GM23338 (cell line): ENCODE data around the gene KLKB1. TPM values are rescaled to one million over a fixed set of nuclear protein-coding genes. Genes with fewer than 3 reads are reported as not detected.

Source experiments
- ATAC-seq: fragments of 200-7000 bp; cut with Tn5 transposase; 3 replicates; pipeline ENCODE4 v1.9.1; 2020
- DNase-seq: peaks from one replicate; pipeline ENCODE4 v3.0.0-alpha.2; 2015; ENCODE audit warnings: low spot score
- H2AFZ ChIP-seq: fragments of 200-600 bp; sonication (generic); 2 replicates; pipeline ENCODE4 v1.8.0; 2016; ENCODE audit warnings: antibody characterized with exemption, mild to moderate bottlenecking, moderate library complexity
- H3F3A ChIP-seq: fragments of 200-600 bp; sonication (generic); replicated peaks from 2 replicates; pipeline ENCODE4 v1.8.0; 2017; ENCODE audit warnings: antibody characterized with exemption, mixed run types, low read depth
- H3K27ac ChIP-seq: fragments of 200-600 bp; sonication (generic); 2 replicates; pipeline ENCODE4 v1.6.1; 2016; ENCODE audit warnings: low read depth
- H3K27me3 ChIP-seq: fragments of 200-600 bp; sonication (generic); 2 replicates; pipeline ENCODE4 v1.8.0; 2016; ENCODE audit warnings: mild to moderate bottlenecking, mixed run types, moderate library complexity; ENCODE audit not compliant: insufficient read depth
- H3K36me3 ChIP-seq: fragments of 200-600 bp; sonication (generic); 2 replicates; pipeline ENCODE4 v1.8.0; 2016; ENCODE audit warnings: mild to moderate bottlenecking; ENCODE audit not compliant: insufficient read depth
- H3K4me1 ChIP-seq: fragments of 200-600 bp; sonication (generic); 2 replicates; pipeline ENCODE4 v1.8.0; 2016; ENCODE audit warnings: mild to moderate bottlenecking, moderate library complexity; ENCODE audit not compliant: insufficient read depth
- H3K4me2 ChIP-seq: fragments of 200-600 bp; sonication (generic); 2 replicates; pipeline ENCODE4 v1.7.1; 2017; ENCODE audit warnings: mixed run types
- H3K4me3 ChIP-seq: fragments of 200-600 bp; sonication (generic); 2 replicates; pipeline ENCODE4 v1.6.1; 2016; ENCODE audit warnings: mixed run types
- H3K79me2 ChIP-seq: fragments of 200-600 bp; sonication (generic); replicated peaks from 2 replicates; pipeline ENCODE4 v1.8.0; 2017; ENCODE audit warnings: mild to moderate bottlenecking; ENCODE audit not compliant: insufficient read depth
- H3K9me2 ChIP-seq: fragments of 200-600 bp; sonication (generic); 2 replicates; pipeline ENCODE4 v1.8.0; 2017; ENCODE audit not compliant: insufficient read depth
- H4K20me1 ChIP-seq: fragments of 200-600 bp; sonication (generic); replicated peaks from 2 replicates; pipeline ENCODE4 v1.8.0; 2017; ENCODE audit warnings: mild to moderate bottlenecking; ENCODE audit not compliant: insufficient read depth
- H3K27ac Mint-ChIP-seq: 2 replicates; pipeline ENCODE4 v1.8.0; 2020; ENCODE audit warnings: inconsistent platforms, mild to moderate bottlenecking, moderate library complexity, mixed read lengths
- H3K27me3 Mint-ChIP-seq: 3 replicates; pipeline ENCODE4 v1.8.0; 2022; ENCODE audit warnings: low read depth, mild to moderate bottlenecking, moderate library complexity, mixed read lengths, inconsistent platforms; ENCODE audit not compliant: insufficient read depth, poor library complexity
- H3K36me3 Mint-ChIP-seq: 3 replicates; pipeline ENCODE4 v1.8.0; 2021; ENCODE audit warnings: low read depth, mild to moderate bottlenecking, inconsistent platforms, moderate library complexity, mixed read lengths
- H3K4me1 Mint-ChIP-seq: 3 replicates; pipeline ENCODE4 v1.8.0; 2020; ENCODE audit warnings: mild to moderate bottlenecking, inconsistent platforms, mixed read lengths
- H3K4me3 Mint-ChIP-seq: 3 replicates; pipeline ENCODE4 v1.8.0; 2021; ENCODE audit warnings: moderate library complexity, mild to moderate bottlenecking, inconsistent platforms, mixed read lengths
- H3K9me3 Mint-ChIP-seq: 3 replicates; pipeline ENCODE4 v1.8.0; 2020; ENCODE audit warnings: moderate library complexity, mild to moderate bottlenecking, inconsistent platforms, mixed read lengths
- CREB1 ChIP-seq: fragments of 250-450 bp; sonication (Bioruptor Pico); IDR thresholded peaks from 2 replicates; pipeline ENCODE4 v1.5.0; 2020; ENCODE audit warnings: low read depth, mild to moderate bottlenecking, moderate library complexity
- JUNB ChIP-seq: IDR thresholded peaks from one replicate; pipeline ENCODE4 v1.6.1; 2016; ENCODE audit warnings: antibody characterized with exemption; ENCODE audit not compliant: unreplicated experiment
- NANOG ChIP-seq: IDR thresholded peaks from 2 replicates; pipeline ENCODE4 v1.6.1; 2016; ENCODE audit warnings: antibody characterized with exemption, borderline replicate concordance
- STAT1 ChIP-seq: IDR thresholded peaks from one replicate; pipeline ENCODE4 v1.6.1; 2016; ENCODE audit warnings: antibody characterized with exemption; ENCODE audit not compliant: unreplicated experiment
- polyA plus RNA-seq: library from polyadenylated mRNA; unstranded; fragments of >200 nt; fragmentation: Nextera tagmentation; extraction: Ambion mirVana; gene quantifications from 2 replicates; pipeline ENCODE4 v1.2.1, GENCODE V29; 2016
- total RNA-seq: library from RNA; depleted of rRNA; stranded (reverse); fragments of >200 nt; shearing (Covaris generic); gene quantifications from 2 replicates; pipeline ENCODE4 v1.2.3, GENCODE V29; 2014
- TF ChIP-seq, protein P1 (sequence below): IDR thresholded peaks from one replicate; pipeline ENCODE4 v1.6.1; 2018; ENCODE audit warnings: antibody characterized with exemption; ENCODE audit not compliant: unreplicated experiment
- TF ChIP-seq, protein P2 (sequence below), 2 experiments: fragments of 200-600 bp in 1 of 2; sonication (generic) in 1 of 2; conservative IDR thresholded peaks; 2 replicates each; pipeline versions ENCODE4 v1.5.1 to v1.6.1; 2016 to 2017; ENCODE audit warnings: antibody characterized with exemption in 2 of 2, low read depth in 2 of 2, mild to moderate bottlenecking in 2 of 2, moderate library complexity in 1 of 2
- TF ChIP-seq, protein P3 (sequence below): IDR thresholded peaks from 2 replicates; pipeline ENCODE4 v1.6.1; 2016; ENCODE audit warnings: antibody characterized with exemption

The KLKB1 gene
- total and polyA plus RNA-seq, 2 experiments from 2014 or later, result 8.6 to 10.9 TPM

DNA sequence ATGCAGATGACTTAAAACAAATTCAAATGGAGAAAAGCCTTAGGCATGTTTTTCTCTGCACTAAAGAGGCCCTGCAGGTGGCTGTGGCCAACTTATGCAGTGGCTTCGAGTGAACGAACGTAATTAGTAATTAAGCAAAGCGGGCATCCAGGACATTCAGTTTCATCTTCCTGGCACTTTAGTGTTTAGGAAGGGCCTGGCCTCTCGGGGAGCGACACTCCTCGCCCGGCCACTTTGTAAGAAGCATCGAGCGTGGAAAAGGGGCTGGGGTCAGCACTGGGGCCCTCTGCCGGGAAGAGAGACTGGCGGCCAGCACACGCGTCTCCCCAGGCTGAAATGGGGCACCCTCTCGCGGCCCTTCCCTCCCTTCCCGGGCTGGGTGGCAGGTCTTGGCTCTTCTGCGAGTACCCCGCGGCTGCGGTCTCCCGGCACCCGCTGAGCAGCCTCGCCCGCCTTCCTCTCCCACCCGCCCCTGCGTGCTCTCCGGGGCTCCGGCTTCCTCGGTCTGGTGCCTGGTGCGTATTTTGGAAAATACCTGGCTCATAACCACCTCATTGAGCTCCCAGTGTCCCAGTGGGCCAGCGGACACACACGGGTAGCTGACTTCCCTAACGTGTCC lies 36.6 kb upstream of the KLKB1 start:
- Histone ChIP-seq H2AFZ (peak overlapping the region; percentile 92; the same call in 1 of the 2 replicates), H3K27ac (peak overlapping the region; percentile 89)
- H3K27ac Mint-ChIP-seq, result no peak overlapping the region; the same call in 1 of the 2 replicates

DNA sequence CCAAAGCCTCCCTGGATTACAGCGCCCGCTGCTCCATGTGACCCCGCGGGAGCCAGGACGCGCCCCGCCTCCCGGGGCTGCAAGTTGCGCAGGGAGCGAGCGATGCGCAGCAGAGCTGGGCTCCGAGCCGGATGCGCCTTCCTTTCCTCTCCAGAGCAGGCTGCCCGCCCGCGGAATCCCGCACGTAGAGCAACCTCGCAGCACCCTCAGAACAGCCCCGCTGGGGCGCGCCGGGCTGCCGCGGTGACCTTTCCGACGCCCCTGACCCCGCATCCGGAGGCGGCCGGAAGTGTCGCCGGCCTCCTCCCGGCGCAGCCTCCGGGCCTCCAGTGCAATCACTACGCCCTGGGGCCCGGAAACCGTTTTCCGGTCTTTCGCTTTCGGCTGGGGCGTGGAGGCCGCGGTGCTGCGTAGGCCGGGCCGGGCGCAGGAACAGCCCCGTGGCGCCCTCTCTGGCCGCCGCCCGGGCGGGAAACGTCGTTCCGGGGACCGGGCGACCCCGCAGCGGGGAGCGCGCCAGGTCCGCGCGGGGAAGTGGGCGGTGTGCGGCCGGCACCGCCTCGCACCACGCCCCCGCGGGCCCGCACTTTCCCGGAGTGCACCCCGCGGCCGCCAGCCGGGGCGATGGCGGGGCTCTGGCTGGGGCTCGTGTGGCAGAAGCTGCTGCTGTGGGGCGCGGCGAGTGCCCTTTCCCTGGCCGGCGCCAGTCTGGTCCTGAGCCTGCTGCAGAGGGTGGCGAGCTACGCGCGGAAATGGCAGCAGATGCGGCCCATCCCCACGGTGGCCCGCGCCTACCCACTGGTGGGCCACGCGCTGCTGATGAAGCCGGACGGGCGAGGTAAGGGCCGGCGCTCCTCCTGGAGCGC lies 35.9 kb upstream of the KLKB1 start, which contains the start of gene CYP4V2:
TSS of gene CYP4V2 (plus strand) at position 368 of the 866 bp plus-strand sequence. CDS start at position 625, 257 bp downstream.
- ATAC-seq (peak; percentile 81), DNase-seq (peak; percentile 88)
- Histone ChIP-seq H3K27me3 (no peaks in the 10 kb centered on the region), H3K27ac (peak within 1 kb of the TSS; percentile 89), H3K9me2 (no peaks in the 10 kb centered on the region), H3K79me2 (no peaks in the 10 kb centered on the region; the same call in 1 of the 2 replicates), H3K4me1 (peaks cover 21% of the 10 kb centered on the region), H3K36me3 (no peaks in the 10 kb centered on the region), H2AFZ (peak within 1 kb of the TSS; percentile 92; the same call in 1 of the 2 replicates), H3F3A (peaks cover 4% of the 10 kb centered on the region; the same call in 1 of the 2 replicates), H4K20me1 (no peaks in the 10 kb centered on the region), H3K4me2 (peak within 1 kb of the TSS; percentile 78), H3K4me3 (peak within 1 kb of the TSS; percentile 77)
- Mint-ChIP-seq H3K27me3 (peaks cover 3% of the 10 kb centered on the region), H3K4me3 (peak within 1 kb of the TSS; percentile 93), H3K9me3 (no peaks in the 10 kb centered on the region), H3K4me1 (peaks cover 34% of the 10 kb centered on the region), H3K27ac (peak within 1 kb of the TSS; percentile 66), H3K36me3 (peaks cover 10% of the 10 kb centered on the region; the same call in 2 of the 3 replicates)
- TF ChIP-seq, protein P1, sequence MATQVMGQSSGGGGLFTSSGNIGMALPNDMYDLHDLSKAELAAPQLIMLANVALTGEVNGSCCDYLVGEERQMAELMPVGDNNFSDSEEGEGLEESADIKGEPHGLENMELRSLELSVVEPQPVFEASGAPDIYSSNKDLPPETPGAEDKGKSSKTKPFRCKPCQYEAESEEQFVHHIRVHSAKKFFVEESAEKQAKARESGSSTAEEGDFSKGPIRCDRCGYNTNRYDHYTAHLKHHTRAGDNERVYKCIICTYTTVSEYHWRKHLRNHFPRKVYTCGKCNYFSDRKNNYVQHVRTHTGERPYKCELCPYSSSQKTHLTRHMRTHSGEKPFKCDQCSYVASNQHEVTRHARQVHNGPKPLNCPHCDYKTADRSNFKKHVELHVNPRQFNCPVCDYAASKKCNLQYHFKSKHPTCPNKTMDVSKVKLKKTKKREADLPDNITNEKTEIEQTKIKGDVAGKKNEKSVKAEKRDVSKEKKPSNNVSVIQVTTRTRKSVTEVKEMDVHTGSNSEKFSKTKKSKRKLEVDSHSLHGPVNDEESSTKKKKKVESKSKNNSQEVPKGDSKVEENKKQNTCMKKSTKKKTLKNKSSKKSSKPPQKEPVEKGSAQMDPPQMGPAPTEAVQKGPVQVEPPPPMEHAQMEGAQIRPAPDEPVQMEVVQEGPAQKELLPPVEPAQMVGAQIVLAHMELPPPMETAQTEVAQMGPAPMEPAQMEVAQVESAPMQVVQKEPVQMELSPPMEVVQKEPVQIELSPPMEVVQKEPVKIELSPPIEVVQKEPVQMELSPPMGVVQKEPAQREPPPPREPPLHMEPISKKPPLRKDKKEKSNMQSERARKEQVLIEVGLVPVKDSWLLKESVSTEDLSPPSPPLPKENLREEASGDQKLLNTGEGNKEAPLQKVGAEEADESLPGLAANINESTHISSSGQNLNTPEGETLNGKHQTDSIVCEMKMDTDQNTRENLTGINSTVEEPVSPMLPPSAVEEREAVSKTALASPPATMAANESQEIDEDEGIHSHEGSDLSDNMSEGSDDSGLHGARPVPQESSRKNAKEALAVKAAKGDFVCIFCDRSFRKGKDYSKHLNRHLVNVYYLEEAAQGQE, result no peak
- no peak for TF ChIP-seq STAT1
- TF ChIP-seq CREB1, result peak; percentile 65; the same call in 1 of the 2 replicates
- TF ChIP-seq, protein P2, sequence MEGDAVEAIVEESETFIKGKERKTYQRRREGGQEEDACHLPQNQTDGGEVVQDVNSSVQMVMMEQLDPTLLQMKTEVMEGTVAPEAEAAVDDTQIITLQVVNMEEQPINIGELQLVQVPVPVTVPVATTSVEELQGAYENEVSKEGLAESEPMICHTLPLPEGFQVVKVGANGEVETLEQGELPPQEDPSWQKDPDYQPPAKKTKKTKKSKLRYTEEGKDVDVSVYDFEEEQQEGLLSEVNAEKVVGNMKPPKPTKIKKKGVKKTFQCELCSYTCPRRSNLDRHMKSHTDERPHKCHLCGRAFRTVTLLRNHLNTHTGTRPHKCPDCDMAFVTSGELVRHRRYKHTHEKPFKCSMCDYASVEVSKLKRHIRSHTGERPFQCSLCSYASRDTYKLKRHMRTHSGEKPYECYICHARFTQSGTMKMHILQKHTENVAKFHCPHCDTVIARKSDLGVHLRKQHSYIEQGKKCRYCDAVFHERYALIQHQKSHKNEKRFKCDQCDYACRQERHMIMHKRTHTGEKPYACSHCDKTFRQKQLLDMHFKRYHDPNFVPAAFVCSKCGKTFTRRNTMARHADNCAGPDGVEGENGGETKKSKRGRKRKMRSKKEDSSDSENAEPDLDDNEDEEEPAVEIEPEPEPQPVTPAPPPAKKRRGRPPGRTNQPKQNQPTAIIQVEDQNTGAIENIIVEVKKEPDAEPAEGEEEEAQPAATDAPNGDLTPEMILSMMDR (conservative IDR thresholded peaks at IDR 0.05; ENCODE audit: low read depth in 2 of 2), result peak; percentile 8 to 51; a peak in 2 of 4 replicates
- TF ChIP-seq, protein P3, sequence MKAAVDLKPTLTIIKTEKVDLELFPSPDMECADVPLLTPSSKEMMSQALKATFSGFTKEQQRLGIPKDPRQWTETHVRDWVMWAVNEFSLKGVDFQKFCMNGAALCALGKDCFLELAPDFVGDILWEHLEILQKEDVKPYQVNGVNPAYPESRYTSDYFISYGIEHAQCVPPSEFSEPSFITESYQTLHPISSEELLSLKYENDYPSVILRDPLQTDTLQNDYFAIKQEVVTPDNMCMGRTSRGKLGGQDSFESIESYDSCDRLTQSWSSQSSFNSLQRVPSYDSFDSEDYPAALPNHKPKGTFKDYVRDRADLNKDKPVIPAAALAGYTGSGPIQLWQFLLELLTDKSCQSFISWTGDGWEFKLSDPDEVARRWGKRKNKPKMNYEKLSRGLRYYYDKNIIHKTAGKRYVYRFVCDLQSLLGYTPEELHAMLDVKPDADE, result peak; percentile 78
- no peak for TF ChIP-seq JUNB

More for the DNA sequence above, 36.6 kb upstream of the KLKB1 start:
- peaks cover 34% of the 10 kb centered on the region for H3K4me1 Mint-ChIP-seq
- Histone ChIP-seq H3K36me3 (no peaks in the 10 kb centered on the region), H3K4me3 (peak overlapping the region; percentile 77), H3F3A (peaks cover 4% of the 10 kb centered on the region; the same call in 1 of the 2 replicates), H3K79me2 (no peaks in the 10 kb centered on the region; the same call in 1 of the 2 replicates), H3K27me3 (no peaks in the 10 kb centered on the region), H4K20me1 (no peaks in the 10 kb centered on the region), H3K9me2 (no peaks in the 10 kb centered on the region), H3K4me2 (peak overlapping the region; percentile 78), H3K4me1 (peaks cover 21% of the 10 kb centered on the region)
- peak overlapping the region; percentile 81 for H3K4me3 Mint-ChIP-seq
- peaks cover 3% of the 10 kb centered on the region for H3K27me3 Mint-ChIP-seq
- peaks cover 10% of the 10 kb centered on the region; the same call in 1 of the 3 replicates for H3K36me3 Mint-ChIP-seq
- ATAC-seq (peak; percentile 41), DNase-seq (peak; percentile 50)
- H3K9me3 Mint-ChIP-seq, result no peaks in the 10 kb centered on the region
- TF ChIP-seq NANOG (no peak), JUNB (no peak)
- TF ChIP-seq, protein P3, result no peak
